Prostate gland (tissue), 2 donors: ENCODE data around the gene TRIM25.

Experiments used
- POLR2AphosphoS5 ChIP-seq: sonication (generic); formaldehyde crosslinking; IDR thresholded peaks from one replicate; pipeline ENCODE4 v1.6.1; 2017; ENCODE audit warnings: antibody characterized with exemption
- TF ChIP-seq, protein P1 (sequence below), 4 experiments: fragments of 200-600 bp in 2 of 4; fragments of 450-650 bp in 2 of 4; sonication (generic) in 2 of 4; IDR thresholded peaks; 1 replicate in 3 of 4; 2 replicates in 1 of 4; pipeline ENCODE4 v1.5.1; 2016 to 2019; ENCODE audit warnings: antibody characterized with exemption in 4 of 4, mild to moderate bottlenecking in 2 of 4, moderate library complexity in 2 of 4

DNA sequence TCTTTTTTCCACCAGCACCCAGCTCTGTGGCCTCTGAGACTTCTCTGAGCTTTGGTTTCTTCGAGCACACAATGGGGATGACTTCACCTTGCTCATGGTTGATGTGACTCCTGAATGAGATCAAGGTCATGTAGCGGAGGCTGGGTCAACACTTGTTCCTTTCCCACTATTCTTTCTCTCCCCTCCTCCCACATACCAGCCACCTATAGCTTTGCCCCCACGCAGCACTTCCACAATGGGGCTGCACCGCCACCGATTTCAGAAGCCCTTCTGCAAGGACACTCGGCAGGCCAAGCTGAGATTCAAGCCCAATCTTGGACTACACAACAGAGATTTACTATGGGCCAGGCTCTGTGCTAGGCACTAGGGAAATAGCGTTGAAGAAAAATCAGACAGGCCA, 14.4 kb downstream of the TRIM25 start:
- TF ChIP-seq POLR2AphosphoS5: no peak
- TF ChIP-seq, protein P1, sequence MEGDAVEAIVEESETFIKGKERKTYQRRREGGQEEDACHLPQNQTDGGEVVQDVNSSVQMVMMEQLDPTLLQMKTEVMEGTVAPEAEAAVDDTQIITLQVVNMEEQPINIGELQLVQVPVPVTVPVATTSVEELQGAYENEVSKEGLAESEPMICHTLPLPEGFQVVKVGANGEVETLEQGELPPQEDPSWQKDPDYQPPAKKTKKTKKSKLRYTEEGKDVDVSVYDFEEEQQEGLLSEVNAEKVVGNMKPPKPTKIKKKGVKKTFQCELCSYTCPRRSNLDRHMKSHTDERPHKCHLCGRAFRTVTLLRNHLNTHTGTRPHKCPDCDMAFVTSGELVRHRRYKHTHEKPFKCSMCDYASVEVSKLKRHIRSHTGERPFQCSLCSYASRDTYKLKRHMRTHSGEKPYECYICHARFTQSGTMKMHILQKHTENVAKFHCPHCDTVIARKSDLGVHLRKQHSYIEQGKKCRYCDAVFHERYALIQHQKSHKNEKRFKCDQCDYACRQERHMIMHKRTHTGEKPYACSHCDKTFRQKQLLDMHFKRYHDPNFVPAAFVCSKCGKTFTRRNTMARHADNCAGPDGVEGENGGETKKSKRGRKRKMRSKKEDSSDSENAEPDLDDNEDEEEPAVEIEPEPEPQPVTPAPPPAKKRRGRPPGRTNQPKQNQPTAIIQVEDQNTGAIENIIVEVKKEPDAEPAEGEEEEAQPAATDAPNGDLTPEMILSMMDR (IDR thresholded peaks at IDR 0.05): no peak
